Measurements from ENCODE around the gene ZNF536. TPM values are rescaled to one million over a fixed set of nuclear protein-coding genes. Genes with fewer than 3 reads are reported as not detected.

The ZNF536 gene
- total and polyA plus RNA-seq, 2 of the 4 experiments (the other 2 are of a cell fraction), result not detected

DNA sequence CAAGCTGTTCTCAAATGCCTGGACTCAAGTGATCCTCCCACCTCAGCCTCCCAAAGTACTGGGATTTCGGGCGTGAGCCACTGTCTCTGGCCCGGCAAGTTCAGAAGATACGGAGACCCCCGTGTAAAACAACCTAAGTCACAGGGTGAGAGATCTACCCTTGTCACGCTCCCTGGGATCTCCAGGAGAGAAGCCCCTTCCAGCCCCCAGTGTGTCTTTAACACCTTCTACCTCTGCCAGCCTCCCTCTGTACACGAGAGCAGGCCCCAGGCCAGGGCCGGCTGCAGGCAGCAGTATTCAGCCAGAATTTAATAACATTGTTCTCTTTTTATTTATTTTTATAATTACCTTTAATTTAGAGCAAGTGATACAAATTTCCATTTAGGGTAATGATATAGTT lies 49.4 kb downstream of the ZNF536 start:
- ChIA-PET POLR2A (ENCODE audit: unreplicated experiment) (no interaction called here), CTCF (no interaction called here)
- Histone ChIP-seq H4K5ac (ENCODE audit: low read depth, low read length) (no peak overlapping the region), H4K8ac (ENCODE audit: low read depth in 2 of 2, low read length in 2 of 2) (no peak overlapping the region), H3K9me1 (ENCODE audit: insufficient read depth, low read length) (no peaks in the 10 kb centered on the region), H2BK5ac (ENCODE audit: low read depth, low read length, poor library complexity, severe bottlenecking) (no peak overlapping the region), H3K4ac (ENCODE audit: low read depth, low read length) (no peak overlapping the region), H3K27ac (ENCODE audit: insufficient read depth, low read length) (no peak overlapping the region), H2AFZ (replicated peaks; ENCODE audit: low read length, poor library complexity) (no peak overlapping the region), H3K4me3 (ENCODE audit: insufficient read depth, low read depth, low read length) (no peak overlapping the region), H3K4me1 (ENCODE audit: control insufficient read depth, insufficient read depth, low read length) (no peaks in the 10 kb centered on the region), H2BK20ac (ENCODE audit: low read depth, low read length) (no peak overlapping the region), H3K23ac (ENCODE audit: low read depth, low read length) (no peak overlapping the region), H3K56ac (ENCODE audit: extremely low read depth, insufficient read depth, low read length) (no peak overlapping the region), H3K9me3 (ENCODE audit: control insufficient read depth, insufficient read depth, low read length) (peaks cover 20% of the 10 kb centered on the region), H2BK15ac (ENCODE audit: low read depth, low read length) (no peak overlapping the region), H4K91ac (ENCODE audit: insufficient read depth, low read depth, low read length) (no peak overlapping the region), H2AK5ac (ENCODE audit: low read depth, low read length) (no peak overlapping the region), H3K36me3 (ENCODE audit: control insufficient read depth, insufficient read depth, low read length) (no peaks in the 10 kb centered on the region), H3K4me2 (ENCODE audit: low read depth, low read length) (no peak overlapping the region), H4K20me1 (ENCODE audit: insufficient read depth, low read length) (no peaks in the 10 kb centered on the region), H3K14ac (replicated peaks; ENCODE audit: low read depth, low read length) (no peak overlapping the region), H3K18ac (ENCODE audit: low read depth, low read length) (no peak overlapping the region), H3K79me1 (ENCODE audit: low read depth in 1 of 2, low read length in 2 of 2) (no peaks in the 10 kb centered on the region), H2BK120ac (ENCODE audit: low read depth, low read length) (no peak overlapping the region), H3K27me3 (ENCODE audit: control insufficient read depth, insufficient read depth, low read length) (no peaks in the 10 kb centered on the region), H3K9ac (ENCODE audit: low read depth, low read length) (no peak overlapping the region), H2AK9ac (replicated peaks; ENCODE audit: low read depth, low read length, poor library complexity) (no peak overlapping the region)
- BruUV-seq (replicated peaks), result no TSS peak
- WGBS, 2 experiments (ENCODE audit: extremely low coverage in 2 of 2, insufficient read length in 1 of 2), result no CpG with 5 or more reads among the region's 8 CpGs
- TF ChIP-seq CEBPB (IDR thresholded peaks at IDR 0.05; ENCODE audit: low read depth, low read length) (no peak), RFX5 (IDR thresholded peaks at IDR 0.05; ENCODE audit: low read depth, low read length) (no peak), POLR2A (IDR thresholded peaks at IDR 0.05; ENCODE audit: low read depth, low read length) (no peak), NFE2L2 (IDR thresholded peaks at IDR 0.05; ENCODE audit: low read depth, low read length) (no peak), MAZ (IDR thresholded peaks at IDR 0.05; ENCODE audit: borderline replicate concordance, low read depth, low read length) (no peak), SMC3 (IDR thresholded peaks at IDR 0.05; ENCODE audit: low read depth, low read length) (no peak), CHD1 (IDR thresholded peaks at IDR 0.05; ENCODE audit: low read depth, low read length) (no peak)
- intact Hi-C loops (cut with micrococcal nuclease), result no loop called here
- no peak for ATAC-seq (ENCODE audit: low read depth)
- in situ Hi-C loops (cut with MboI; ENCODE audit: low sequenced_read_pairs), result no loop called here
- dilution Hi-C loops (cut with HindIII; ENCODE audit: low sequenced_read_pairs, unreplicated experiment), result no loop called here
- DNase-seq, result no peak

Data from IMR-90 (cell line).